GM13976 (cell line): ENCODE measurements around the gene BCOR.

Experiments
- DNase-seq: peaks from one replicate; pipeline ENCODE4 v3.0.0; 2012; ENCODE audit warnings: low spot score
- in situ Hi-C: fragments of 300-500 bp; cut with MboI; formaldehyde crosslinking; loops from one replicate; pipeline ENCODE4 v1.12.0; 2022; ENCODE audit warnings: low sequenced_read_pairs, mixed read lengths, inconsistent platforms; ENCODE audit not compliant: unreplicated experiment
- TF ChIP-seq, protein P1 (sequence below): IDR thresholded peaks from 2 replicates; pipeline ENCODE4 v1.5.1; 2012; ENCODE audit warnings: borderline replicate concordance, mild to moderate bottlenecking; ENCODE audit not compliant: insufficient read depth; ENCODE audit errors: extremely low read depth, missing control alignments, control extremely low read depth

BCOR gene

DNA sequence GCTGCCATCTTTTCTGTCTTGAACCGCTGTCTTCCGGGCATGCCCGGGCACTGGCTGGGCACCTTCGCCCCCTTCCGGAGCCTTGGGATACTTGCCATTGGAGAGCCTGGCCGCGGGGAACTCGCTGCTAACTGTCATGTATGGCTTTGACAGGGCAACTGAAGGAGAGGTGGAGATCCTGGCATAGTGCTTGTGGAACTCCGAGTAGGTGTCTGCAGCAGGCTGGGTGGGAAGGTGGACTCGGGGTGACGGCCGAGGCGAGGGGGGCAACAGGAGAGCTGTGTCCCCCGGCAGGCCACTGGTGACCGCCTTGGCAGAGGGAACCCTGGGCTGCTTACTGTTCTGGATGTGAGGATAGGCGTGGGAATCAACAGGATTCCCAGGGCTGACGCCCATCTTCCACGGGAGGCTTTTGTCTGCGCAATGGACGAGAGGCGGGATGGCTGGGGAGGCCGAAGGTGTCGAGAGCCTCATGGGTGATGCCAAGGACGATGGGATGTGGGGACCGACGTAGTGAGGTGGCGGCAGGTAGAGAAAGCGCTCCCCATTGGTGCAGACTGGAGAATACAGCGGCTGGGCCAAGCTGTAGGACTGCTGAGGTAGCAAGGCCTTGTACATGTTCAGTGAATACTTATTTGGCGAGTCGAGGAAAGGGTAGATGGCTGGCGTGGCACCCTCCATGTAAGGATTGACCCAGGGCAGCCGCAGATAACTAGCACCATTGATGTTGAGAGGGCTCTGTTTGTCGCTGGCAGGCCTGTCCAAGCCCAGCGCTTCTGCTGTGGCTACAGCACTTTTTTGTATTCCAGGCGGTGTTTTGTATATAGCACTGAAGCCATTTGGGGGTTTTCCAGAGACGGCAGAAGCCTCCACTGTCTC is 23.4 kb downstream of the BCOR start:
- DNase-seq = no peak
- in situ Hi-C loops = no loop called here
- TF ChIP-seq, protein P1, sequence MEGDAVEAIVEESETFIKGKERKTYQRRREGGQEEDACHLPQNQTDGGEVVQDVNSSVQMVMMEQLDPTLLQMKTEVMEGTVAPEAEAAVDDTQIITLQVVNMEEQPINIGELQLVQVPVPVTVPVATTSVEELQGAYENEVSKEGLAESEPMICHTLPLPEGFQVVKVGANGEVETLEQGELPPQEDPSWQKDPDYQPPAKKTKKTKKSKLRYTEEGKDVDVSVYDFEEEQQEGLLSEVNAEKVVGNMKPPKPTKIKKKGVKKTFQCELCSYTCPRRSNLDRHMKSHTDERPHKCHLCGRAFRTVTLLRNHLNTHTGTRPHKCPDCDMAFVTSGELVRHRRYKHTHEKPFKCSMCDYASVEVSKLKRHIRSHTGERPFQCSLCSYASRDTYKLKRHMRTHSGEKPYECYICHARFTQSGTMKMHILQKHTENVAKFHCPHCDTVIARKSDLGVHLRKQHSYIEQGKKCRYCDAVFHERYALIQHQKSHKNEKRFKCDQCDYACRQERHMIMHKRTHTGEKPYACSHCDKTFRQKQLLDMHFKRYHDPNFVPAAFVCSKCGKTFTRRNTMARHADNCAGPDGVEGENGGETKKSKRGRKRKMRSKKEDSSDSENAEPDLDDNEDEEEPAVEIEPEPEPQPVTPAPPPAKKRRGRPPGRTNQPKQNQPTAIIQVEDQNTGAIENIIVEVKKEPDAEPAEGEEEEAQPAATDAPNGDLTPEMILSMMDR = no peak

DNA sequence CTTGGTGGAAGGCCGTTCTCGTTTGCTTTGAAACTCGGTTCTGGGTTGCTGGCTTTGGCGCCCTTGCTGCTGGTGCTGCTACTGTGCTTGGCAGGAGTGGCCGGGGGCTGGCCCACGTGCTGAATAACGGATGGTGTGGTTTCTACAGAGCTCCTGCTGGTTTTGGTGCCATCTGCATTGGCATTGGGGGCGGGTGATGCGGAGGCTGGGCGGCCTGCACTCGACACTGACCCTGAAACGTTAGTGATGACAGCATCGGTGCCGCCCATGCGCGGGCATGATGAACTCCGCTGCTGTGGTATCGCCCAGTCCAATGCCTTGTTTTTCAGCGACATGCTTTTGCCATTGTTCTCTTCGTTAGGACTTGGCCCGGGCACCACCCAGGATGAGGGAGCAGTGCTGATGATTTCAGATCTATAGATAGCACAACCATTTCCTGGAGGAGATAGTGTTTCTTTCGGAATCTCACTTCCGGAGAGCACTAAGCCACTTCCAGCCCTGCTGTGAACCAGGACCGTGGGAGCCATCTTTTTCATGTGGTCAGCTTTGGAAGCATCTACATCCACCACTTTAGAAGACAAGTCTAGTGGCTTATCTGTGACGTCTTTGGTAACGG is 24.2 kb downstream of the BCOR start:
- in situ Hi-C loops = no loop called here
- TF ChIP-seq, protein P1 = no peak
- no peak for DNase-seq

DNA sequence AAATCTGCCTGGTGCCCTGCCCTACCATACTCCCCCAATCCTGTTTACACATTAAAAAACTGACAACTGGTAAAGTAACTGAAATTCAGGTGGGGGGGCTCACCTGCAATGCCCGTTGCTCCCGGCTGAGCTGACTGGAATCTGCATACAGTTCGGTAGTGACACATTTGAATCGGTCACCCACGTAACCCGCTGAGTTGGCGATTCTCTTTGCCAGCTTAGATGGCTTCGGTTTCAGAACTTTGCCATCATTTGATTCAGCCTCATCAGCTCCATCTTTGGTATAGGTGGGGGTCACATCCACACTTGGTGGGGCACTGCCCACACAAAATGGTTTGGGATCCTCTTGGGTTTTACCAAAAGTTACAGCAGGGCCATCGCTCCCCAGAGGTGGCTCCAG is 25.5 kb downstream of the BCOR start:
- TF ChIP-seq, protein P1 = no peak
- in situ Hi-C loops = no loop called here
- no peak for DNase-seq

DNA sequence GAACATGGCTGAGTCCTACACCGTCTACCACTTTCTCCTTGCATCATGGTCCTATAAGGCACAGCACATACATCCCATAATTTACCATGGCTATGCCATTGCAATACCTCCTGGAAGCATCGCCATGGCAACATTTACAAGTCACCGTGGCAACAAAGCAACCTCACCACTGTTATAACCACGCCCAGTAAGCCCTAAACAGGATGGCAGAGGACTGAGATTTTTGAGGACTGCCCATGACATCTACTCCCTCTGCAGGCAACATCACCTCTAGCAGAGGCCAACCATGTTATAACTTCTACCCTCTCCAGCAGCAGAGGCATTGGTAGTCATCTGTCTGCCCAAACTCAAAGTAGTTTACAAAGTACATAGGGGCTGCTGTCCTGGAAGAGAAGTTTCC is 29.7 kb downstream of the BCOR start:
- DNase-seq = no peak

DNA sequence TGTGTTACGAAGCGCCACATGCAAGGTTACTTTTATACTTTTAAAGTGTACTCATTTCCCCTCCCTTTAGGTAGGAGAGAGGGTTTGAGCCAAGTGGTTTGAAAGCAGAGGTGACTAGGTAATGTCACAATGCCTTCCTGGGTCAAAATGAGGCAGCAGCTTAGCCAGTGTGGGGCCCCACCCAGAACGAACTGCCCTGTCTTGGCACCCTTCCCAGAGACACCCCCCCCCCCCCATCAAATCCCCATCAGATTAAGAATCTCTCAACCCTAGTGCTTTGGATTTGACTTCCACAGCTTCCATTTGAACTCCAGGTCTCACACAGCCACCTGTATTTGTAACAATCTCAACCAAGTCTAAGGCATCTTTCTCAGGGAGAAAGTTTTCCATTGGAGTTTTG is 31.1 kb downstream of the BCOR start:
- TF ChIP-seq, protein P1 = no peak
- in situ Hi-C loops = no loop called here
- DNase-seq = no peak

More for the DNA sequence above, 29.7 kb downstream of the BCOR start:
- TF ChIP-seq, protein P1 = no peak
- in situ Hi-C loops = no loop called here

DNA sequence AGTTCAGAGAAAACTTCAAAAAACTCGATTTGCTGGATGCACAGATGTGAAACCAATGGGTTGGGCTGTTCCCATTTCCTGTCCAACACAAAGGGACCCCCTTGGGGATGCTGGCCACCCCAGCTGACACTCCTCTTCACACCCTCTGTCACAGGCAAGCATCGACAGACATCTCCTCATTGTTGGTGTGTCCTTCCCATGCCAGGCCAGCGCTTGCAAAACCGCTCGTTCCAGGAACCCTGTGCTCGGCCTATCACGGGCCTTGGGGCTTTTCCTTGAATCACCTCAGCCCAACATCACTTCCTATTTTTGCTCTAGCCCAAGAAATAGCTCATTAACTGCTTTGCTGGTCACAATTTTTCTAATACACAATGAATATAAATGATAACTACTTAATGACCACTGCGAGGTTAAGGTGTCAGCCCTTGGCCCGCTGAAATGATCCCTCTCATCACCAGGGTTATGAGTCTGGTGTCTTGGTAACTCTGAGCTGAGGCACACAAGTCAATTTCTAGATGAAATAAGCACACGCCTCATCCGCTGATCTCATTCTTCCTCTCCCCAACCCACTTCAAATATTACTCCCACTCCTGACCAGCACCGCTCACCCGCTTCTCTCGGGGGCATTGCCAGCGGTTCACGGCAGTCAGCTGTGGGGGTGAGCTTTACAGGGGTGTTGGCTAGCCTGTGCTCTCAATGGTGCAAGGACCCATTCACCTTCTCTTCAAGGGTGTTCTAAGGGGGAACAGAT is 32.3 kb downstream of the BCOR start:
- TF ChIP-seq, protein P1 = no peak
- DNase-seq = no peak
- in situ Hi-C loops = no loop called here
